Medulla oblongata (tissue), 1 donor: ENCODE results near the gene CTDP1.
"Not testable (repeated sequence)": the region's sequence is repeated elsewhere in the genome, so short reads cannot be mapped to it uniquely, and the experiment has no call there.

Source experiments
- DNase-seq: peaks from one replicate; pipeline ENCODE4 v3.0.0-alpha.2; 2015; ENCODE audit errors: extremely low spot score

The CTDP1 gene

GRCh38 chr18:79742076-79742475 is 62.5 kb downstream of the CTDP1 start:
- no peak for DNase-seq

- no peak for DNase-seq
Measured at GRCh38 chr18:79744625-79745024, 65.0 kb downstream of the CTDP1 start.

- no peak for DNase-seq
Measured at GRCh38 chr18:79746730-79747129, 67.1 kb downstream of the CTDP1 start.

GRCh38 chr18:79747156-79747845 is 67.7 kb downstream of the CTDP1 start:
- DNase-seq, result no peak

GRCh38 chr18:79748321-79749180 is 68.9 kb downstream of the CTDP1 start:
- DNase-seq, result no peak

- DNase-seq, result no peak
Measured at GRCh38 chr18:79749251-79750191, 69.9 kb downstream of the CTDP1 start.

GRCh38 chr18:79750980-79751571 is 71.5 kb downstream of the CTDP1 start:
- peak; percentile 27 for DNase-seq

GRCh38 chr18:79751918-79752578 is 72.4 kb downstream of the CTDP1 start:
- DNase-seq, result not testable (repeated sequence)

- not testable (repeated sequence) for DNase-seq
Measured at GRCh38 chr18:79752946-79753345, 73.3 kb downstream of the CTDP1 start.

GRCh38 chr18:79753391-79753851 is 73.8 kb downstream of the CTDP1 start:
- DNase-seq, result no peak

- DNase-seq, result no peak
Measured at GRCh38 chr18:79754022-79754761, 74.6 kb downstream of the CTDP1 start.

GRCh38 chr18:79754831-79755351 is 75.3 kb downstream of the CTDP1 start:
- no peak for DNase-seq

GRCh38 chr18:79755496-79756142 is 76.0 kb downstream of the CTDP1 start:
- no peak for DNase-seq

- DNase-seq, result no peak
Measured at GRCh38 chr18:79756143-79756500, 76.5 kb downstream of the CTDP1 start.

GRCh38 chr18:79756826-79757225 is 77.2 kb downstream of the CTDP1 start:
- DNase-seq, result no peak

GRCh38 chr18:79760348-79760747 is 80.7 kb downstream of the CTDP1 start:
- DNase-seq, result no peak

GRCh38 chr18:79760881-79761280 is 81.3 kb downstream of the CTDP1 start:
- no peak for DNase-seq

GRCh38 chr18:79763407-79763806 is 83.8 kb downstream of the CTDP1 start:
- DNase-seq, result no peak

- no peak for DNase-seq
Measured at GRCh38 chr18:79764131-79764530, 84.5 kb downstream of the CTDP1 start.
